Neutrophil (primary cell): ENCODE results near the gene SYNGR2.

Experiments
- H3K27ac ChIP-seq: fragments of 200-600 bp; sonication (generic); 2 replicates; pipeline ENCODE4 v1.5.1; 2016; ENCODE audit warnings: mild to moderate bottlenecking, moderate library complexity
- H3K27me3 ChIP-seq: fragments of 200-600 bp; sonication (generic); 2 replicates; pipeline ENCODE4 v1.6.0; 2016; ENCODE audit warnings: mild to moderate bottlenecking
- H3K36me3 ChIP-seq: fragments of 200-600 bp; sonication (generic); 2 replicates; pipeline ENCODE4 v1.5.1; 2017
- H3K4me1 ChIP-seq, 2 experiments: fragments of 200-600 bp in 1 of 2; sonication (generic) in 1 of 2; 1 replicate in 1 of 2; 2 replicates in 1 of 2; pipeline versions ENCODE4 v1.5.1 to v1.6.1; 2013 to 2016; ENCODE audit warnings: low read depth in 1 of 2, low read length in 1 of 2, mild to moderate bottlenecking in 1 of 2, moderate library complexity in 1 of 2; ENCODE audit not compliant: control insufficient read depth in 1 of 2, insufficient read depth in 1 of 2
- H3K4me3 ChIP-seq, 2 experiments: fragments of 200-600 bp in 1 of 2; sonication (generic) in 1 of 2; 1 replicate in 1 of 2; 2 replicates in 1 of 2; pipeline ENCODE4 v1.5.1; 2013 to 2016; ENCODE audit warnings: low read depth in 1 of 2, low read length in 1 of 2, mild to moderate bottlenecking in 1 of 2, moderate library complexity in 1 of 2
- H3K9me3 ChIP-seq: fragments of 200-600 bp; sonication (generic); 2 replicates; pipeline ENCODE4 v1.5.1; 2016
- TF ChIP-seq, protein P1 (sequence below): fragments of 200-600 bp; sonication (generic); IDR thresholded peaks from 2 replicates; pipeline ENCODE4 v1.5.1; 2016; ENCODE audit warnings: antibody characterized with exemption

SYNGR2 gene

DNA sequence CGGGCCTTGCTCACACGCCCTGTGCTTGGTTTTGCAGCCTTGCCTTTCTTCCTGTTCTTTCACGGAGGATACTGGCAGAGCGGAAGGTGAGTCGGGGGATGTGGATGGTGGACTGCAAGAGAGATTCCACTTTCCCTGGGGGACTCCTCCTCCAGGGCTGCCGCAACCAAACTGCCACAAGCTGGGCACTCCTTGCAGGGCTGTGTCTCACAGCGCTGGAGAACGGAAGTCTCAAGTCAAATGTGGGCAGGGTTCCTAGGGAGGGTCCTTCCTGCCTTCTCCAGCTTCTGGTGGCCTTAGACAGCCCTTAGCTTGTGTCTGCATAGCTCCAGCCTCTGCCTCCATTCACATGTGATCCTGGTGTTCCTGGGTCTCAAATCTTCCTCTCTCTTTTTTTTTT lies 34.3 kb downstream of the SYNGR2 start:
- Histone ChIP-seq H3K36me3 (no peaks in the 10 kb centered on the region), H3K9me3 (no peaks in the 10 kb centered on the region), H3K4me3 (no peak overlapping the region), H3K27me3 (no peaks in the 10 kb centered on the region), H3K4me1 (peaks cover 20 to 21% of the 10 kb centered on the region in 2 experiments), H3K27ac (peak overlapping the region; percentile 11)
- TF ChIP-seq, protein P1, sequence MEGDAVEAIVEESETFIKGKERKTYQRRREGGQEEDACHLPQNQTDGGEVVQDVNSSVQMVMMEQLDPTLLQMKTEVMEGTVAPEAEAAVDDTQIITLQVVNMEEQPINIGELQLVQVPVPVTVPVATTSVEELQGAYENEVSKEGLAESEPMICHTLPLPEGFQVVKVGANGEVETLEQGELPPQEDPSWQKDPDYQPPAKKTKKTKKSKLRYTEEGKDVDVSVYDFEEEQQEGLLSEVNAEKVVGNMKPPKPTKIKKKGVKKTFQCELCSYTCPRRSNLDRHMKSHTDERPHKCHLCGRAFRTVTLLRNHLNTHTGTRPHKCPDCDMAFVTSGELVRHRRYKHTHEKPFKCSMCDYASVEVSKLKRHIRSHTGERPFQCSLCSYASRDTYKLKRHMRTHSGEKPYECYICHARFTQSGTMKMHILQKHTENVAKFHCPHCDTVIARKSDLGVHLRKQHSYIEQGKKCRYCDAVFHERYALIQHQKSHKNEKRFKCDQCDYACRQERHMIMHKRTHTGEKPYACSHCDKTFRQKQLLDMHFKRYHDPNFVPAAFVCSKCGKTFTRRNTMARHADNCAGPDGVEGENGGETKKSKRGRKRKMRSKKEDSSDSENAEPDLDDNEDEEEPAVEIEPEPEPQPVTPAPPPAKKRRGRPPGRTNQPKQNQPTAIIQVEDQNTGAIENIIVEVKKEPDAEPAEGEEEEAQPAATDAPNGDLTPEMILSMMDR = no peak

DNA sequence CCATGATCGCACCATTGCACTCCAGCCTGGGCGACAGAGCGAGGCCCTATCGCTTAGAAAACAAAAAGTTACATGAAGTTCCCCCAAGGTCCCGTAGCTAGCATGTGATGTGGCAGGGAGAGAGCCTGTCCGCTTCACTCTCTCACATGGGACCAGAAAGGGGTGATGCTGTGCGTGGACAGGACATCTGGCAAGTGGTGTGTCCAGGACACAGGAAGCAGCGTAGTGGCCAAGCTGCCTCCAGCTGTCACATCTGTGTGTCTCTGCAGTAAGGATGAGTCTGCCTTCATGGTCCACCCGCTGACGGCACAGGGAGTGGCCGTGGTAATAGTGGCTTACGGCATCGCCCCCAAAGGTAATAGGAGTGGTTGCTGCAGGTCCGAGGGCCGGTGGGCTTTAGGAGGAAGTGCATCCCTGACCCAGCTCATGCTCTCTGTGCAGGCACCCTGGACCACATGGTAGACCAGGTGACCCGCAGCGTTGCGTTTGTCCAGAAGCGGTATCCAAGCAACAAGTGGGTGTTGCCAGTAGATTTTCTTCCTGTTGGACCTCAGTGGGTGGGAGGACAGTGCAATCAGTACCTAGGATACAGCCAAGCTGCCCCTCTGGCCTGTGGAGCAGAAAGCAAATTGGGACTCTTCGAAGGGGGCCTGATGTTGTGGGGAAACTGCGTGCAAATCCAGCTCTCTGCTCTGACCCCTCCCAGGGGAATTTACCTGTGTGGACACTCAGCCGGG lies 36.2 kb downstream of the SYNGR2 start:
- TF ChIP-seq, protein P1 = no peak
- H3K4me1 ChIP-seq = peaks cover 3 to 6% of the 10 kb centered on the region in 2 experiments
- no peak overlapping the region for H3K27ac ChIP-seq
- no peaks in the 10 kb centered on the region for H3K27me3 ChIP-seq
- H3K36me3 ChIP-seq = no peaks in the 10 kb centered on the region
- no peaks in the 10 kb centered on the region for H3K9me3 ChIP-seq
- H3K4me3 ChIP-seq = no peak overlapping the region

DNA sequence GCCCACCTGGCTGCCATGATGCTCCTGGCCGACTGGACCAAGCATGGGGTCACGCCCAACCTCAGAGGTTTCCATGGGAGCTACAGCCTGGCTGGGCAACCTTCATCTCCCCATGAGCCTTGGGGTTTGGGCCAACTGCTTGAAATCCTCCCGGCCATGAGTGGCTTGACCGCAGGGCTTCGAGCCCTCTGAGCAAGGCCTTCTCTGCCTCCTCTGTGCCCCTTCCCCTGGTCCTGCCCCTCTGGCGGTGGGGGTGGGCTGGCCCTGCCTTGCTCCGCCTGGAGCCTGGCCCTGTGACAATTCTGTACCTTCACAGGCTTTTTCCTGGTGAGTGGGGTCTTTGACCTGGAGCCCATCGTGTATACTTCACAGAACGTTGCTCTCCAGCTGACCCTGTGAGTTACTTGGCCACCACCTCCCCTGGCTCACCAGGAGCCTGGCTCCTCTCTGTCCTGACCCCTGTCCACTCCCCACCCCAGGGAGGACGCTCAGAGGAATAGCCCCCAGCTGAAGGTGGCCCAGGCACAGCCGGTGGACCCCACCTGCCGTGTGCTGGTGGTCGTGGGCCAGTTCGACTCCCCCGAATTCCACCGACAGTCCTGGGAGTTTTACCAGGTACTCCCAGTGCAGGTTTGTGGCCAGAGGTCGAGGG lies 36.9 kb downstream of the SYNGR2 start:
- peaks cover 0 to 3% of the 10 kb centered on the region in 2 experiments for H3K4me1 ChIP-seq
- H3K36me3 ChIP-seq = no peaks in the 10 kb centered on the region
- no peaks in the 10 kb centered on the region for H3K9me3 ChIP-seq
- no peak overlapping the region for H3K4me3 ChIP-seq
- no peaks in the 10 kb centered on the region for H3K27me3 ChIP-seq
- TF ChIP-seq, protein P1 = no peak
- H3K27ac ChIP-seq = no peak overlapping the region

DNA sequence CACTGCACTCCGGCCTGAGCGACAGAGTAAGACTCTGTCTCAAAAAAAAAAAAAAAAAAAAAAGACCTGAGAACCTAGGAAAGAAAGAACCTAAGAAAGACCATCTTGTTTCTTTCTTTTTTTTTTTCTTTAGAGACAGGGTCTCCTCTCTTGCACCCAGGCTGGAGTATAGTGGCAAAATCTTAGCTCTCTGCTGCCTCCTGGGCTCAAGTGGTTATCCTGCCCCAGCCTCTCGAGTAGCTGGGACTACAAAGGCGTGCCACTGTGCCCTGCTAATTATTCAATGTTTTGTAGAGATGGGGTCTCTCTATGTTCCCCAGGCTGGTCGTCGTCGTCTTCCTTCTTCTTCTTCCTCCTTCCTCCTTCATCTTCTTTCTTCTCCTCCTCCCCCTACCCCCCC lies 37.9 kb downstream of the SYNGR2 start:
- Histone ChIP-seq H3K27me3 (no peaks in the 10 kb centered on the region), H3K36me3 (no peaks in the 10 kb centered on the region), H3K9me3 (no peaks in the 10 kb centered on the region), H3K4me3 (no peak overlapping the region), H3K4me1 (peaks cover 0 to 3% of the 10 kb centered on the region in 2 experiments), H3K27ac (no peak overlapping the region)
- TF ChIP-seq, protein P1 = no peak

DNA sequence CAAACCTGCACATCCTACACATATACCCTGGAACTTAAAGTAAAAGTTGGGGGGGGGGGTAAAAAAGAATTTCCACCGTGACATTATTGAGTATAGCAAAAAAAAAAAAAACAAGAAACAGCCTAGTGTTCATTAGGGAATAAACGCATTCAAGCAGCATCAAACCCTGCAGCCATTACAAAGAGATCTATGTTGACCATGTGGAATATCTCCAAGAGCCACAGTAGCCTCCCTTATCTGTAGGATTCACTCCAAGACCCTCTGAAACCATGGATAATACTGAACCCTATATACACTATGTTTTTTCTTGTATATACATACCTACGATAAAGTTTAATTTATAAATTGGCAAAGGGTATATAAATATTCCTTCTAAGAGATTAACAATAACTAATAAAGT lies 40.1 kb downstream of the SYNGR2 start:
- Histone ChIP-seq H3K27me3 (no peaks in the 10 kb centered on the region), H3K9me3 (no peaks in the 10 kb centered on the region), H3K27ac (no peak overlapping the region), H3K4me1 (peaks cover 0 to 3% of the 10 kb centered on the region in 2 experiments), H3K36me3 (no peaks in the 10 kb centered on the region), H3K4me3 (no peak overlapping the region)
- TF ChIP-seq, protein P1 = no peak
